GM19043 (cell line): ENCODE results near the gene PHRF1.

Experiments used
- ATAC-seq: cut with Tn5 transposase; IDR thresholded peaks from one replicate; pipeline ENCODE4 v1.9.1; 2021; ENCODE audit warnings: low read depth; ENCODE audit not compliant: unreplicated experiment

Gene PHRF1

DNA sequence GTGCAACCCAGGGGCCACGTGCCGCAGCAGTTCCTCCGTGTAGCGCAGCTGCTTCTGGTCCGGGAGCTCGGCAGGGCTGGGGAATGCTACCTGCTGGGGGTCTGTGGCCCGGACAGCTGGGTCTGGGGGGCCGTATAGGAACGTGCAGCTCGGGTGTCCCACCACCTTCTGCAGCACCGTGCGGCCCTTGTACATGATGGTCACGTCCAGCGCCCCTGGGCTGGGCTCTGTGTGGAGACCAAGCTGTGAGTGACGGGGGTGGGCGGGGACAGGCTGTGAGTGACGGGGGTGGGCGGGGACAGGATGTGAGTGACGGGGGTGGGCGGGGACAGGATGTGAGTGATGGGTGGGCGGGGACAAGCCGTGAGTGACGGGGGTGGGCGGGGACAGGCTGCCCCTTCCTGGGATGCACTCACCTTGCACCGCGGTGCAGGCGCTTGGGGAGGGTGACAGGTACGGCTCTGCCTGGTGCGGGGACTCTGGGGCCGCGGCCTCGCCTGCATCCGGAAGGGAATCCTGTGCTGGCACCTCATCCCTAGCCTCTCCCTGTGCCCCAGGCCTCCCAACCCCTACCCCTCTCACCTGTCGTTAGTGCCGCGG is 37.2 kb downstream of the PHRF1 start:
- no peak for ATAC-seq

DNA sequence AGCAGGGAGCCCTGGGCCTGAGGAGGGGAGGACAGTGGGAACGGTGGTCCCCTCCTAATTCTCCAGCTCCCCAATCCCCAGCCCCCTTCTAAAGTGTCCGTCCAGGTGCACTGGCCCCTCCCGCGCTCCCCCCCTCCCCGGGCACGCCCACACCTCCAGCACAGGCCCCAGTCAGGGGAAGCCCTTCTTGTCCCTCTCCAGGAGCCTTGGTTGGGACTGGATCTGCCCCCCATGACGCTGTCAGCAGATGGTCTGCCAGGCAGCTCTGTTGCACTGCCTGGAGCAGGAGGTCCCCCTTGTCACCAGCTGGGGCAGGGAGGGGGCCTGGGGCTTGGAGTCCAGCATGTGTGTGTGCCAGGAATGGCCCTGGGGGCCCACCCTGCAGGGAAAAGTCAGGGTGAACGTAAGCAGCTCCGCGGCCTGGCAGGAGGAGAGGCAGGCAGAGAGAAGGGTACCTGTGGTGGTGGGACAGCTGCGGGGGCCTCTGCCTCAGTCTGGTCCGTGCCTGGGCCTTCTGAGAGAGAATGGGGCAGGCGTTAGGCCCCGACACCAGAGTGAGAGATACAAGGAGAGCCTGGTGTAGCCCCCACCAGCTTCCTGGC is 37.9 kb downstream of the PHRF1 start:
- ATAC-seq, result no peak

DNA sequence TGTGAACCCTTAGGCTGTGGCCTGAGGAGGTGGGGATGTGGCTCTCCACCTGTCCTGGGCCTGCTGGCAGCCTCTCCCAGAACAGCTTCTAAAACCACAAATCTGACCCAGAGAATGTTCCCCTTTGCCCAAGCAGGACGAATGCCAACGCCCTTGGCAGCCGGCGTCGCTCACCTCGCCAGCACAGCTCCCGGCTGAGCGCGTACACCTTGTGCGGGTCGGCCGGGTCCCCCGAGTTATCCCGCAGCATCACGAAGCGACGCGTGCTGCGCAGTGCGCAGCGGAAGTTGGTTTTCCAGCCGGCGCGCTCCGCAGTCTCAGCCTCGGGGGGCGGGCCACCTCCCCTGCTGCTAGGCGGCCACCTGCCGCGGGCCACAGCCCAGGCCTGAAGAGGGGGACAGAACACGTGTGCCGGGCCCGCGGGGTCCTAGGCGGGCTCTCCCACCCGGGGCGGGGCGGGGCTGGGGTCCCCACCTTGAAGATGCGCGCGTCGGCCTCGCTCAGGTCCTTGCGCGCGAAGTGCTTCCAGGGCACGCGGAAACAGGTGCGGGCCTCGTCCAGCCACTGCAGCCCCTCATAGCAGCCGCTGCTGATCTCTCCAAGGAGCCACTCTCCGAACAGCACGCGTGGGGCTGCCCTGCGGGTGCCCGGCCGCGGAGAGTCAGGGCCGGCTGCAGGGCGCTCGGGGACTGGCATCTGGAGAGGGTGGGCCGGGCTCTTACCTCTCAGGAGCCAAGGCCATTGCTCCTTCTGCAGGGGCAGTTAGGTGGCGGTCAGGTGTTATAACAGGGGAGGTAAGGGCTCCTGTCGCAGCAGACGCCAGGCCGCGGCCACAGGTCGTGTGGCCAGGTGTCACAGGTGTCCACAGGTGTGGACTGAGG is 38.6 kb downstream of the PHRF1 start:
- peak; percentile 5 for ATAC-seq

DNA sequence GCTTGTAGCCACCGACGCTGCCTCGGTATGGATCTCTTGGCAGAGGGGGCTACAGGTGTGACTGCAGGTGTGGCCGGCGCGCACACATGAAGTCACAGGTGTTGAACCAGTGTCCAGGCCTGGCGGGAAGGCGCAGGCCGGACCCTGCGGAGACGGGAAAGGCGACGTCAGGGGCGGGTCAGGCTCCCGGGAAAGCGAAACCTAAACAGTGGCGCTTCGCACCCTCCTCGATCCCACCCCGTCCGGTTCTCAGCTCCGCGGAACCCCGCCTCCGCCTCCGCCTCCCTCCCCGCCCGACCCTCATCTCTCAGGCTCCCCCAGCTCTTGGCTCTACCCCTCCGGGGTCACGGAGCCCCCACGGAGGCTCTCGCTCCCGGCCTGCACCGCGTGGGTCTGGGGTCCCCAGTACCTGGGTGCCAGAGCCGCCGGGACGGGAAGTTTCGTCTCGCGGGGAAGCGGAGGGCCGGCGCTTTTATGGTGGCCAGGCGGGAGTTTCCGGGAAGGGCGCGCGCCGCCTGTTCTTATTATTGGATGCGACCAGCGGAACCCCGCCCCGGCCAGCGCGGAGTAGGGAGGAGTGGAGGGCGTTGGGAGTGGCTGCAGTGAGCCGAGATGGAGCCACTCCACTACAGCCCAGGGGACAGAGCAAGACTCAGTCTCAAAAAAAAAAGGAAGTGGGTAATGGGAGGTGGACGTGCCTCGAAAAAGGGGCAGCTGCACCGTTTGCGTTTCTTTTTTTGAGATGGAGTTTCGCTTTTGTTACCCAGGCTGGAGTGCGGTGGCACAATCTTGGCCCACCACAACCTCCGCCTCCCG is 39.4 kb downstream of the PHRF1 start, which contains the start of gene IRF7:
TSS of gene IRF7 (minus strand) at position 447 of the 816 bp plus-strand sequence. CDS start 586 bp downstream, outside the sequence.
- ATAC-seq, result peak; percentile 73

DNA sequence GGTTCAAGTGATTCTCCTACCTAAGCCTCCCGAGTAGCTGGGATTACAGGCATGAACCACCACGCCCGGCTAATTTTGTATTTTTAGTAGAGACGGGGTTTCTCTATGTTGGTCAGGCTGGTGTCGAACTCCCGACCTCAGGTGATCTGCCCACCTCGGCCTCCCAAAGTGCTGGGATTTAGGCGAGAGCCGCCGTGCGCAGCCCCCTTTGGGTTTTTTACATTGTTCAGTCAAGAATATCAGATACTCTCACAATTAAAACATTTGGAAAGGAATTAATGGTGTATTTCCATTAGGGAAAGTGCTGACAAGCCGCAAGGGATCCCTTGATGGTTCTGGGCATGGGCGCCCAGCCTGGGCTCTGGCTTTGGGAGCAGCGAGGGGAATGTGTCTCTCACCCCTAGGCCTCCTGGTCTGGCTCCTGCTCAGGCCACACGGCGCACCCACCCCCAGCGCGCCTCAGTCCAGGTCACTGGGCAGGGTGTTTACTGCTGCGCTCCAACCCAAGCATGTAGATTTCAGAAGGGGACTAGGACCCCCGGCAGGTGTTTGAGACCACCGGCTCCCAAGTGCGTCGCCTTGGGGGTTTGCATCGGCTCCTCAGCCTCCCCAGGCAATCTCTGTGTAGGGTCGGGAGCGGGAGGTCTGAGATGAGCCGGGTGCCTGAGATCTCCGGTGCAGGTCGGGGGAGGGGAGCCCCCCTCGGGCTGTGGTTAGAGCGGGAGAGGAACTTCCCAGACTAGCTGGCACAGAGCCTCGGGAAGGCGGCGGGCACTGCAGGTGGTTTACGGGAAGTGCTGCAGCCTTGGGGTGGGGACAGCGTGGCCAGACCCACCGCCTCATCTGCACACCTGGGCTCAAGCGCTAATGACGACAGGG is 40.3 kb downstream of the PHRF1 start:
- no peak for ATAC-seq

DNA sequence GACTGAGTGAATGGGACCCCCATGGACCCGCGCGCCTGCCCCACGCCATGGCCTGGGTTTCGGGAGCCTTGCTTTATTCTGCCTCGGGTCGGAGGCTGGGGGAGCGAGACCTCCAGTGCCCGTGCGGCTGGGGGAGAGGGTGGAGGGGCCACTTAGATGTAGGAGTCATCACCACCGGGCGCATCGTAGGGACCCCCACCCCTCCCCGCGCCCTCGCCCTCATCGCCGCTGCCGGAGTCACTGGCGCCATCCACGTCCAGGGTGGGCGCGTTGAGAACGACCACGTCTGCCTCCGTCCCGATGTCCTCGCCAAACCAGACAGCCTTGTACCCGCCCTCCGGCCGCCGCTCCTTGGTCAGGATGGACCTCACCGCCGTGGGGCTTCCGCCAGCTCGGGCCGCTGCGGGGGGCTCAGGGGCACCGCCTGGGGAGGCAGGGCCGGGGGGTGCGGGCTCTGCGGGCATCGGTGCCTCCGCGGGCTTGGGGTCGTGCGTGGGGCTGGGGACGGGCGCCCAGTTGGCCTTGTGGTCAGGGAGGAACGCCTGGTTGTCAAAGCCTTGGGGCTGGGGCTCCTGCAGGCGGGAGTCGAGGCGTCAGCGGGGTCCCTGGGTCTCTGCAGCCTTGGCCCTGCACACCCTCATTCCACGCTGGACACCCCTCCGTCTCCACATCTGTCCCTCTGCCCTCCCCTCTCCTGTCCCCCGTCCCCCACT is 41.1 kb downstream of the PHRF1 start:
- ATAC-seq, result no peak

DNA sequence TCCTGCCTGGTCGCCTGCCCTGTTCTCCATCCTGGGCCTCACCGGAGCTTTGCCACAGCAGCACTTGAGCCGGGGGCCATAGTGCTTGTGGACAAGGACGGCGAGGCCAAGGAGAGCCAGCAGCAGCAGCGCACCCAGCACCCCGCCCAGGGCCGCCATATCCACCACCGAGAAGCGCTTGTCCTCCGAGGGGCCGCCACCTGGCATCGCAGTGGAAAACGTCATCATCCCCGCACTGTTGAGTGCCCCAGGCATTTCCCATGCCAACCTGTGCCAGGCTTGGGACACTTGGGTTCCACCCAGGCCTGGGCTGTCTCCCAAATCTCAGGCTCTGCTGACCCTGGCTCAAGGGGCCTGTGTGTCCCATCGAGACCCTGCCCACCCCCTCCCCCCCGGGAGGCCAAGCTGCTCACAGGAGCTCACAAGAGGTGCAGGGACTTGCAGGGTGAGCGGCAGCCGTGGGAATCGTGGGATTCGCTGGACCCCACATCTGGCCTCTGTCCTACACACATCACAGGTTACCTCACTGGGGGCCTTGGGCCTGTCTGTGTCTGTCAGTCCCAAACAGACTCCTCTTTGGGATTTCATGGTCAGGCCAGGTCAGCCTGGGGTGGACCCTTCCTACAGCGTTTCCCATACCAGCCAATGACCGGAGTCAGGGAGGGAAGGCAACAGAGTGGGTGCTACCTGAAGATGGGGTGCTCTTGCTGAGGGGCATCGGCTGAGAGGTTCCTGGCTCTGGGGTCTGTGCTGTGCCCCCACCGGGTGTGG is 41.8 kb downstream of the PHRF1 start:
- ATAC-seq, result no peak

DNA sequence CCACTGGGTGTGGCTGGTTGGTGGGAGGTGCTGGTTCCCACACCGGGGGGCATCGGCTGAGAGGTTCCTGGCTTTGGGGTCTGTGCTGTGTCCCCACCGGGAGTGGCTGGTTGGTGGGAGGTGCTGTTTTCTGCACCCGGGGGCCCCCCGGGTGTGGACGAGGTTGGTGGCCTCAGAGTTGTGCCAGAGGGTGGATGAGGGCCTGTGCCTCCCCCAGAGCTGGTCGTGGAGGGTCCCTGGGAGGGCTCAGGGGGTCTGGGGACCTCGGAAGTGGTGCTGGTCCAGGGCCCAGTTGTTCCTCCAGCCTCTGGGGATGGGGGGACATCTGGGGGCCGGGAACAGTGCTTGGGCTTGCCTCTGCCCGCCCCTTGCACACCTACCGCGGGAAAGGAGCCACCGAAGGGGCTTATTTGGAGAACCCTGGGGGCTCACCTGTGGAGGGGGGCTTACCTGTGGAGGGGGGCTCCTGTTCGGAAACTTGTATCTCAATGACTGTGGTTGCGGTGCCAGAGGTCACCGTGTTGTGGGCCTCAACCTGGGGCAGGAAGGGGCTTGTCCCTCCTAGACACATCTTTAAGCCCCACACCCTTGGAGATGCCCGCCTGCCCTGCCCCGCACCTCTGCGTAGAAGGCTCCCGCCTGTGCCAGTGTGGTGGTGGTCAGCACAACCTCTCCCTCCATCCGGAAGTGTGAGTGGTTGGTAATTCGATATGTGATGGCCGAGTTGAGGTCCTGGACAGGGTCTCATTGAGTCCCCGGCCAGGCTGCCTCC is 42.8 kb downstream of the PHRF1 start:
- ATAC-seq, result no peak

DNA sequence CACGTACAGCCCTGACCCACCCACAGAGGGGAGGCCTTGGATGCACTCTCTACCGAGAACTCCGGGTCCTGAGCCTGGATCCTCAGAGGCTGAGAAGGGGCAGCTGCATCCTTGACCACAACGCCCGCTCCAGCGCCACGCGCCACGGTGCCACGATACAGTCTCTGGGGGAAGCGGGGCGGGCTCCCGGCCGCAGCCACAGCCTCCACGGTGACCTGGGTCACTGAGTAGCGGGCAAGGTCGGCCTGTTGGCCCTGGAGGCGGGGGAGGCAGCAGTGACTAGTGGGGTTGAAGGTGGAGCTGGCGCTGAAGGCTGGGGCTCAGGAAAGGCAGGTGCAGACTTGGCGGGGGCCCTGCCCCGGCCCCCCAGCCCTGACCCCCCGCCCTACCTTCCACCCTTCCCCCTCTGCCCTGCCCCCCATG is 43.4 kb downstream of the PHRF1 start:
- ATAC-seq, result no peak

DNA sequence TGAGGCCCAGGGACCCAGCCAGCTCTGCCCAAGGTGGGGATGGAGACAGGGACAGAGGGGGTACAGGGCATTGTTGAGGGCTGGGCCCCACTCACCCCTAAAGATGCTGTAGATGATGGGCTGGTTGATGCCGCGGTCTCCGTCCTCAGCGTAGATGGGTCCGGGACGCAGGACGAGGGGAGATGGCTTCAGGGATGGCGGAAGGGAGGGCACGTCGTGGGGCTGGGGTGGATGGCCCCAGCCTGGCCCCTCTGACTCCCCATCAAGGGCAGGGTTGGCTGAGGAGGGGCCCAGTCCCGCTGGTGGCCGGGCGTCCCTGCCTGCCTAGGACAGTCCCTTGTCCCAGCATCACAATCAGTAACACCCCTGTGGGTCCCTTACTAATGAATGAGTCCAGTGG is 43.9 kb downstream of the PHRF1 start:
- ATAC-seq, result no peak

DNA sequence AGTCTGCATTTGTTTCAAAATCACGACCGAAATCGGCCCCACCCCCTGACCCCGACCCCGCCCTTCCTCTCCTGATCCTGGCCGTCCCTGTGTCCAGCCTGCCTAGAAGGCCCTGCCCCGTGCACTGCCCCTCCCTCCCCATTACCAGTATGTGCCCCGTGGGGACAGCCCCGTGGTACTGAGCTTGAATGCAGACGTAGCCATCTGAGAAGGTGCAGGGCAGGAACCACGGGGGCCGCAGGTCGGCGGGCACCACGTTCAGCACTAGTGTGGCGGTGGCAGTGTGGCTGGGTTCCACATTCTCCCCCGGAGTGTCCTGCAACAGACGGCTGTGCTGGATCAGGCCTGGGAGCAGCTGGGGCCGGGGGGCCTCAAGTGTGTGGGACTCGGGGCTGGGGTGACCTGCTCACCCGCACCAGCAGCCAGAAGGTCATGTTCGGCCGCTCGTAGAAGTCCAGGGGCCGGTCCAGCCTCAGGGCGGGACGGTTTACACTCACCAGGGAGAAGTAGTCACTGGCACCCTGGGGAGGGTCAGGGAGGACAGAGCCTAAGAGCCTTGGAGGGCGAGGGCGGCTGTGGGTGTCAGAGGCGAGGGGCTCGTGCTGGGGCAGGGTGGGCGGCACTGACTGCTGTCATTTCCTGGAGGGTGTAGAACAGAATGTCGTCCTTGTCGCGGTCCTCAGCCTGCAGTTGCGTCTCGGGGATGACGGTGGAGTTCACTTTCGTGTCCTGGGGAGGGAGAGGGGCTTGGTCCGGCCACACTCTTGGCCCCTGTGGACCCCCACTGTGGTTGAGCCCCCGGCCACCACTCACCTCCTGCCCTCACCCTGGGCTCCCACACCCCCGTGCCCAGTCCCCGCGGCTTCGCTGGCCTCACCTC is 44.9 kb downstream of the PHRF1 start:
- ATAC-seq, result no peak

DNA sequence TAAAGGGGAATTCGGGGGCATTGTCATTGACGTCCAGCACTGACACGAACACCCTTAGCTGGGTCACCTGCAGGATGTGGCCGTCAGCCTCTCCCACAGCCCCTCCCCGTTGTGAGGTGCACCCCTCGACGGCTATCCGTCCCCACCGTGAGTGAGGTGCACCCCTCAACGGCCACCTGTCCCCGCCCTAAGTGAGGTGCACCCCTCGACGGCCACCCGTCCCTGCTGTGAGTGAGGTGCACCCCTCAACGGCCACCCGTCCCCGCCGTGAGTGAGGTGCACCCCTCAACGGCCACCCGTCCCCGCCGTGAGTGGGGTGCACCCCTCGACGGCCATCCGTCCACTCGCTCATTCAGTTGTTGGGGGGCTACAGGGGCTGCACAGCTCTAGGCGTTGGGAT is 45.6 kb downstream of the PHRF1 start:
- ATAC-seq, result no peak

DNA sequence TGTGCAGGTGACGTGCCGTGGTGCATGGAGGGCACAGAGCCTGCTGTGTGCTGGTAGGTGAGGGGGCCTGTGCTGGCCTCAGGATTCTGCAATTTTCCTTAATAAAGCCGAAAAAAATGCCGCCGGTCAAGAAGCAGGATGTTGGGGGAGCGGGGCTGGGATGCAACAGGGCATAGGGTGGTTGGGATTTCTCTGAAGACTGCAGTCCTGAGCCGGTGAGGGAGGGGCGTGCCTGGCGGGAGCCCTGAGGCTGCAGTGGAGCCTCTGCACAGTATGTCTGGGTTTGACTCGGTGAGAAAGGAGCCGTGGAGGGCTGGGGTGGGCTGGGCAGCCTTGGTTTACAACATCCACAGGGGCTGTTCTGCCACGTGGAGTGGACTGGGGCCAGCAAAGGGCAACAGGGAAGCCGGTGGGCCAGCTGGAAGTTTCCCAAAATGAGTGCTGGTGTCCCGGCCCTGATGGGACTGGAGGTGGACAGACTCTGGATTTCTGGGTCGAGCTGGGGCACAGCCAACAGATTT is 47.1 kb downstream of the PHRF1 start:
- ATAC-seq, result no peak

DNA sequence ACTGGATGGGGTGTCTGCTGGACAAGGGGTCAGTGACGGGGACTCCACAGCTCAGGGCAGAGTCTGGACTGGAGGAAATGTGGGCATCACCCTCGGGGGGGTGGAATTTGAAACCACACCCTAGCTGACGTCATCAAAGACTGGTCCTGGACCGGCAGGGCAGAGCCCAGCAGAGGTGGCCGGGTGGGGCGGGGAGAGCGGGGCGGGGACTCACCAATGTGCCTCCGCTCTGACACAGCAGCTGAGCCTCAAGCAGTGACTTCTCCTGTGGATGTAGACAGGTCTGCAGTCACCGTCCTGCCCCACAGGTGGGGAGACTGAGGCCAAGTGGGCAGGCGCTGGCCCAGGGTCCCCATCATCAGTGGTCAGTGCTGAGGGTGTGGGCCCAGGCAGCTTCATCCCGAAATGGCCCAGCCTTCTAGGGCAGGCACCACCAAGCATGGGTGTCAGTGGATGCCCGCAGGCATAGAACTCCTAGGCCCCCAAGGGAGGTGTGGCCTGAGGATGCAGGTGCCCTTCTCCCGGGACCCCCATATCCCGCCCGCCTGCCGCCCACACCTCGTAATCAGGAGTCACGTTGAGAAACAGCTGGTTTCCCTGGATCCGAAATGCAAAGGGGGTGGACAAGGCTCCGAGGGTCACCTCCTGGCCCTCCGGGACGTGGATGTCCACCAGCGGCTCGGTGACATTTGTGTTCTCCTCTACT is 47.9 kb downstream of the PHRF1 start:
- ATAC-seq, result no peak

DNA sequence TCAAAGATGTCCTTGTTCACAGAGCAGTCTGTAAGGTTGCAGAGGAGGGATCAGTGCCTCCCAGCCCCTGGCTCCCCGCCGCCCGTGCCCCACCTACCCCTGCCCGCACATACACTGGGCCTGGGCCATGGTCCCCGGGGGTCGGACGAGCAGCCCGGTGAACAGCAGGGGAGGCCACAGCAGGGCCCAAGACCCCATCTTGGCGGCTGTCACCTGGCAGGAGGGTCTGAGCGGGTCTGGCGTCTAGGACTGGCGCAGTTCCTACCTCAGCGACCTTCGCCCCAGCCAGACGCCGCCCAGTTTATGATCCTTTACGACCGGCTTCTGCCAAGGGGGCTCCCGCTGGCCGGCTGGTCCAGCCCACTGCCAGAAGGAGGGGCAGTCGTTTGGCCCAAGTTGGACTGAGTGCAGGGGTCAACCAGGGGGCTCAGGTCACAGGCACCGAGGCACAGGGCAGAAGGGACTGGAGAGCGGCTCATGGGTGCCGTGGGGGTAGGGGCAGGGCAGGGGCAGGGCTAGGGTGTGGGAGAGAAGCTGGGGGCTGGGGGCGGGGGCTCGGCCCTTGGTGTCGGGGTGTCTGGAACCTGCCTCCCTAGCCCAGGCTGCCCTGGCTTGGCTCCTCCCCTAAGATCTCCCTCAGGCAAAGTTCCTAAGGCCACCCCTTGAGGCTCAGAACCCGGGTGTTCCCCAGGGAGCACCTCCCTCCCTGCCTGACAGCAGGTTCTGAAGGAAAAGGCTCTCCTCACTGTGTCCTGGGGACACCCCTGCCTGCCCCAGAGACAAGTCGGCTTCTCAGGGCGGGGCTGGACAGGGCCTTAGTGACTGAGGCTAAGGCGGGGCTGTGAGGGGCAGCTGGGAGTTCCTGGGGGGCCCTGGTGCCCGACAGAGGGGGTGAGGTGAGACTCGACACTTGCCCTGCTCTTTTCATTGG is 48.7 kb downstream of the PHRF1 start, which contains the start of gene CDHR5:
TSS of gene CDHR5 (minus strand) at position 251 of the 931 bp plus-strand sequence. CDS start at position 198, 53 bp downstream.
- ATAC-seq, result no peak
